HG03097 (cell line): Measurements from ENCODE around the gene GOSR2.
"Not testable (repeated sequence)": the region's sequence is repeated elsewhere in the genome, so short reads cannot be mapped to it uniquely, and the experiment has no call there.

Experiments used
- ATAC-seq: cut with Tn5 transposase; IDR thresholded peaks from one replicate; pipeline ENCODE4 v1.9.1; 2021; ENCODE audit not compliant: unreplicated experiment, low FRiP score

The GOSR2 gene

GRCh38 chr17:46984892-46985291 lies 61.9 kb downstream of the GOSR2 start:
- ATAC-seq = no peak

- ATAC-seq = no peak
Observed at GRCh38 chr17:46986366-46986765, 63.4 kb downstream of the GOSR2 start.

GRCh38 chr17:46987927-46988326 lies 65.0 kb downstream of the GOSR2 start:
- ATAC-seq = not testable (repeated sequence)

- ATAC-seq = no peak
Observed at GRCh38 chr17:46989637-46990431, 66.9 kb downstream of the GOSR2 start.

GRCh38 chr17:46991617-46992016 lies 68.7 kb downstream of the GOSR2 start:
- no peak for ATAC-seq
